Activated CD8-positive, alpha-beta T cell treated with anti-CD3 and anti-CD28 coated beads for 36 hours (primary cell): ENCODE data around the gene SCUBE2. TPM values are rescaled to one million over a fixed set of nuclear protein-coding genes. Genes with fewer than 3 reads are reported as not detected.
A peak's percentile ranks its signal among the peaks of the same experiment; 100 is the strongest.
"Not testable (repeated sequence)": the region's sequence is repeated elsewhere in the genome, so short reads cannot be mapped to it uniquely, and the experiment has no call there.

ENCODE experiments used
- ATAC-seq: fragments of 200-7000 bp; cut with Tn5 transposase; one replicate; pipeline ENCODE4 v1.10.0; 2021; ENCODE audit warnings: mild to moderate bottlenecking, moderate library complexity
- CTCF ChIA-PET: fragments of 350-600 bp; sonication (Branson Sonifier 250); formaldehyde crosslinking; loops from one replicate; lab custom pipeline; 2021; ENCODE audit warnings: antibody characterized with exemption; lab: Charles Lee
- POLR2A ChIA-PET: fragments of 350-600 bp; sonication (Branson Sonifier 250); formaldehyde crosslinking; loops from one replicate; lab custom pipeline; 2021; ENCODE audit warnings: antibody characterized with exemption; lab: Charles Lee
- DNase-seq: peaks from one replicate; pipeline ENCODE4 v3.0.0-alpha.2; 2020
- H3K27ac Mint-ChIP-seq: one replicate; pipeline ENCODE4 v1.8.0; 2021; ENCODE audit warnings: mild to moderate bottlenecking, mixed read lengths
- H3K27me3 Mint-ChIP-seq: one replicate; pipeline ENCODE4 v1.8.0; 2021; ENCODE audit warnings: mixed read lengths
- H3K36me3 Mint-ChIP-seq: one replicate; pipeline ENCODE4 v1.8.0; 2021; ENCODE audit warnings: low read depth, mixed read lengths
- H3K4me1 Mint-ChIP-seq: one replicate; pipeline ENCODE4 v1.8.0; 2021; ENCODE audit warnings: low read depth, mixed read lengths
- H3K4me3 Mint-ChIP-seq: one replicate; pipeline ENCODE4 v1.8.0; 2021; ENCODE audit warnings: mild to moderate bottlenecking, moderate library complexity, mixed read lengths
- H3K9me3 Mint-ChIP-seq: one replicate; pipeline ENCODE4 v1.8.0; 2021; ENCODE audit warnings: mixed read lengths
- CTCF ChIP-seq: fragments of 200-600 bp; IDR thresholded peaks from one replicate; pipeline ENCODE4 v1.8.0; 2022; ENCODE audit warnings: antibody characterized with exemption, mild to moderate bottlenecking
- intact Hi-C: fragments of 100-400 bp; cut with micrococcal nuclease; formaldehyde crosslinking; loops from one replicate; pipeline ENCODE4 v1.10.0; 2022
- total RNA-seq, 2 experiments: library from RNA; stranded (reverse); gene quantifications; one replicate each; pipeline ENCODE4 v1.2.3, GENCODE V29; 2021

The SCUBE2 gene
- total RNA-seq, 2 experiments from 2014 or later, result not detected

- no peak for TF ChIP-seq CTCF
- H3K9me3 Mint-ChIP-seq, result no peaks in the 10 kb centered on the region
- CTCF ChIA-PET, result interaction anchor here (0.7 to 6.1 kb wide), 17 partner anchors 9 to 490 kb away, joined by 3 to 108 read pairs (median 4); partner anchors contain the start of gene ASCL3
- H3K4me1 Mint-ChIP-seq, result peaks cover 13% of the 10 kb centered on the region
- intact Hi-C loops, result loop anchor here (10.0 kb wide), 1 partner anchor 488 kb away; no protein-coding TSS in a partner anchor
- ATAC-seq (no peak), DNase-seq (no peak)
- H3K36me3 Mint-ChIP-seq, result no peaks in the 10 kb centered on the region
- no peaks in the 10 kb centered on the region for H3K27me3 Mint-ChIP-seq
- H3K27ac Mint-ChIP-seq, result no peak overlapping the region
- POLR2A ChIA-PET, result no interaction called here
- no peak overlapping the region for H3K4me3 Mint-ChIP-seq
These were observed 74.3 kb downstream of the SCUBE2 start for GRCh38 chr11:9016916-9017642.

- no peaks in the 10 kb centered on the region for H3K36me3 Mint-ChIP-seq
- H3K4me3 Mint-ChIP-seq, result no peak overlapping the region
- ATAC-seq (peak; percentile 97), DNase-seq (peak; percentile 72)
- H3K4me1 Mint-ChIP-seq, result peaks cover 11% of the 10 kb centered on the region
- TF ChIP-seq CTCF, result peak; percentile 67
- CTCF ChIA-PET, result interaction anchor here (0.6 to 6.1 kb wide), 39 partner anchors 9 to 491 kb away, joined by 3 to 108 read pairs (median 5); partner anchors contain the start of genes NRIP3, TMEM9B and ZNF143
- no peaks in the 10 kb centered on the region for H3K27me3 Mint-ChIP-seq
- H3K27ac Mint-ChIP-seq, result no peak overlapping the region
- H3K9me3 Mint-ChIP-seq, result no peaks in the 10 kb centered on the region
- intact Hi-C loops, result loop anchor here (2.0 to 10.0 kb wide), 2 partner anchors 121 to 489 kb away; no protein-coding TSS in a partner anchor
- POLR2A ChIA-PET, result no interaction called here
These were observed 75.7 kb downstream of the SCUBE2 start for GRCh38 chr11:9015677-9016076.

- Mint-ChIP-seq H3K4me3 (no peak overlapping the region), H3K27me3 (no peaks in the 10 kb centered on the region), H3K4me1 (peaks cover 11% of the 10 kb centered on the region), H3K9me3 (peaks cover 4% of the 10 kb centered on the region), H3K27ac (no peak overlapping the region), H3K36me3 (no peaks in the 10 kb centered on the region)
- no peak for ATAC-seq
- intact Hi-C loops, result loop anchor here (2.0 to 10.0 kb wide), 2 partner anchors 122 to 490 kb away; no protein-coding TSS in a partner anchor
- no peak for TF ChIP-seq CTCF
- no peak for DNase-seq
- ChIA-PET CTCF (interaction anchor here (0.8 to 6.1 kb wide), 20 partner anchors 9 to 492 kb away, joined by 3 to 108 read pairs (median 6); no protein-coding TSS in a partner anchor), POLR2A (no interaction called here)
These were observed 76.6 kb downstream of the SCUBE2 start for GRCh38 chr11:9014826-9015225.

- CTCF ChIA-PET, result interaction anchor here (1.1 to 6.1 kb wide), 6 partner anchors 13 to 125 kb away, joined by 3 to 55 read pairs (median 8); no protein-coding TSS in a partner anchor
- DNase-seq, result no peak
- no peak for ATAC-seq
- intact Hi-C loops, result loop anchor here (10.0 kb wide), 1 partner anchor 491 kb away; no protein-coding TSS in a partner anchor
- Mint-ChIP-seq H3K4me1 (peaks cover 11% of the 10 kb centered on the region), H3K4me3 (no peak overlapping the region), H3K36me3 (no peaks in the 10 kb centered on the region), H3K9me3 (peaks cover 4% of the 10 kb centered on the region), H3K27me3 (no peaks in the 10 kb centered on the region), H3K27ac (no peak overlapping the region)
- POLR2A ChIA-PET, result no interaction called here
- TF ChIP-seq CTCF, result no peak
These were observed 78.0 kb downstream of the SCUBE2 start for GRCh38 chr11:9013373-9013772.

- intact Hi-C loops, H3K27ac Mint-ChIP-seq, ATAC-seq, CTCF ChIA-PET, H3K36me3 Mint-ChIP-seq, H3K9me3 Mint-ChIP-seq, H3K27me3 Mint-ChIP-seq, POLR2A ChIA-PET, H3K4me3 Mint-ChIP-seq, H3K4me1 Mint-ChIP-seq, DNase-seq: not testable (repeated sequence)
These were observed 81.9 kb downstream of the SCUBE2 start for GRCh38 chr11:9009538-9009937.
